Activated T-cell treated with anti-CD3 and anti-CD28 coated beads for 48 hours (primary cell): ENCODE results near the gene ARHGAP42.
"Not testable (repeated sequence)": the region's sequence is repeated elsewhere in the genome, so short reads cannot be mapped to it uniquely, and the experiment has no call there.

Experiments
- DNase-seq: peaks from one replicate; pipeline ENCODE4 v3.0.0-alpha.2; 2020; ENCODE audit warnings: low read depth

ARHGAP42 gene

DNA sequence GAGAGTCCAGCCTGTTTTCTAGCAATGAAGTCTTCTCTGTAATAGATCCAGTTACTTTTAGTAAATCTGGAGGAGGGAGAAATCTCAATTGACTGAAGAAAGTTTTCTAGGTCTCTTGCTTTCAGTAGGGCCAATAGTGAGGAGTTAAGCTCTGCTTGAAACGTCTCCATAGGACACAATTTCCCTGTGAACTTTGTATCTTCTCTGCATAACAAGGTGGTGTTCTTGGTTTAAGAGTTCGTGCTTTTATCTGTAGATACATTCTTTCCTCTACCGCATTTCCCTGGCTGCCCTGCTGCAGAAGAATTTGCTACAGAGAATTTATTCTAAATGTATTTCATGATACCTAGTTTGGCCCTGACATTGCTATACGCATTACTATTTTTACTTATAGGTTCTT lies 183.1 kb downstream of the ARHGAP42 start:
- no peak for DNase-seq

DNA sequence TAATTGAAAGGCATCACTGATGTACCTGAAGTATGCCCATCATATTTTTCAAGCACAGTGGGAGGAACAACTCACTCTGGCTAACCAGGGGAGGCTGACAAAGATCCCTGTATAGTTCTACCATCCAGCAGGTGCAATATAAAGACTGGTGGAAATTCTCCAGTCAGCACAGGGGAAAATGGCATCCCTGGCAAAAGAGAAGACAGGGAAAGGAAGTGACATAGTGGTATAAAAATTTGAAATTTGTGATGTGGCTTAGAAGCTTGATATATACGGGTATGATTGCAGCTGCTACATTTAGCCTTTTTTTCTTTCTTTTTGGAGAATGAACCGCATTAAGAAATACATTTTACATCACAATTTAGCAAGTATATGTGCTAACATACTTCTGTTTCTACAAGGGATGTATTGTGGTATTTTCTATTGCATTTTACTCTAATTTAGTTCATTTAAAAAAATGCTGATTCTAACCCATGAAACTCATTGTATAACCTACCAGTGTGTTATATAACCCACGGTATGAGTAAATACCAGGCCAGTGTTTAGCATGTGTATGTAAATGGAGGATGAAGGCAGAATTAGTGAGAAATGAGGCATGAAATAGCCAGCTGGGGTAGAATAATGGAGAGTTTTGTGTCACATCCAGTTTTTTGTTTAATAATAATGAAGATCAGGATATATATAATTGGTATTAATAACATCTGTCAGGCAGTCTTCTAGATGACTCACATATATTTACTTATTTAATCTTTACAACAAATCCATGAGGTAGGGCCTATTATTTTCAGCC lies 186.1 kb downstream of the ARHGAP42 start:
- no peak for DNase-seq

- DNase-seq: no peak
These were observed 187.1 kb downstream of the ARHGAP42 start for GRCh38 chr11:100874203-100874602.

GRCh38 chr11:100875521-100875869 lies 188.4 kb downstream of the ARHGAP42 start:
- no peak for DNase-seq

DNA sequence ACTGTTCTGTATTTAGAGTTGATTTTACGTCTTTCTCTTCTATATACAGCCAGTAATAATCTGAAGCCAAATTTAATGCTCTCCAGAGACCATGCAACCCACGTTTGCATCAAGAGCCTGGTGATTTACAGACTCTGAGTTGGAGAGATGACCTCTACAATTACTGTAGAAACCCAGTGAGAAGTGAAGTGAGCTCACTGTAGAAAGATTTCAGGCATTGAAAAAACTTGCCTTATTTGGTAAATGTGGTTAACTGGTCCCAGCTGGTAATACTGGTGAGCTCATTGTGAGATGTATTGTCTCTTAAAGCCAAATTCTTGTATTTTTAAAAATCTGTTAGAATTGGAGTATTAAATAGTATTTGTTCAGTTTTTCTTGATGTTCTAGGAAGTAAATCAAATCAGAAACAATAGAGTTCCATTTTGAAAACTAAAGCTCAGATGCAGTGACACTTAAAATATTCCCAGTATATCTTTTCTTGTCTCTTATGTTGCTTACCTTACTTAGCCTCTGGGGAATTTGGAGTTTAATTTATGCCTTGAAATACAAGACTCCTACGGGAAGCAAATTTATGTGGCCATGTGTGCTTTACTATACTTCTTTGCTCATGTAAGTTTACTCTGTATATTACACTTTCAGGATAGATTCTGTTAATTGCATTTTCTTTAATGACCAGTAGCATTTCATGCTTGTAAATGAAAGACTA lies 189.9 kb downstream of the ARHGAP42 start:
- no peak for DNase-seq

DNA sequence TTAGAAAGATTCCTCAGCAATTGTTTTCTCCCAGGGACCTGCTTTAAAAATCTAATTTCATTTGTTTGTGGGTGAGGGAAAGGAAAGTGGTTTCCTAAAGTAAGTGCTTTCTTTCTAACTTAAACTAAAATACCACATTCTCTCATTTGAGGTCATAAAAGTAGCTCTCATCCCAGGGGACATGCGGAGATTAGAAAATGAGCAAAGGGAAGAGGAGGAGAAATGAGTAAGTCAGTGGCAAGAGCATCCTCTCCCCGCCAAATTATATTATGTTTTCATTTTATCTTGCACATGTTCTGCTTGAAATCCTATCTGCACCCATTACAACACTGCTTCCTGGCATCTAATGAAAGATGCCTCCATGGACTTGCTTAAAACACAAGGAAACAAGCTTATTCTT lies 191.4 kb downstream of the ARHGAP42 start:
- DNase-seq: no peak

DNA sequence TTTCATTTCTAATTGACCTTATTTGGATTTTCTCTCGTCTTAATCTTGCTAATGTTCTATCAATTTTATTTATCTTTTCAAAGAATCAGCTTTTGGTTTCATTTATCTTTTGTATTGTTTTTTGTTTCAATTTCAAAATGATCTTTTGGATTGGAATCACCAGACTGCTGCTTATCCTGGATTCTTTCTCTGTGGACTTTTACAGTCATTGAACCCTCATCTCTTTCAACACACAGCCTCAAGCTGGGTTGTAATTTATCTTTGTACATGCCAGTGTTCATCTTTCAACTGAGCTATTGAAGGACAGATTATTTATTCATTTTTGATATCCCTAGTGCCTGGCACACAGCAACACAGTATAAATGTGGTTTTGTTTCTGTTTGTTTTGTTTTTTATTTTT lies 195.9 kb downstream of the ARHGAP42 start:
- DNase-seq: no peak

- no peak for DNase-seq
These were observed 196.7 kb downstream of the ARHGAP42 start for GRCh38 chr11:100883830-100884229.

DNA sequence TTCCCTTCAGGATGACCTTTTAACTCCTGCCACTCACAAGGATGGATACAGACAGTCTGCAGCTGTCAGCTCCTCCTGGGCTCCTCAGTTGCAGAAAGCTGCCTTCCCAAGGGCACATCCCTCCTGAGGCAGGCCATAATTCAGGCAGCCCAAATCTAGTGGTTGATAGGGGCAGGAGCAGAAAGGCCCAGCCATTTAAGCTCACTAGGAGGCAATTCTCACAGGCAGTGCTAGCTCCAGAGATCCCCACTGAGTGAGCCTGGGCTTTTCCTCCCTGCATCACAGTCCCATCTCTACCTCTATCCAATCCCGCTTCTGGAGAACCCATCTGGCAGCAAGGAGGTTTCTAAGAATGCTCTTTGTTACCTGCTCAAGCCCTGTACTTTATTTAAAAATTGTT lies 200.6 kb downstream of the ARHGAP42 start:
- DNase-seq: no peak

DNA sequence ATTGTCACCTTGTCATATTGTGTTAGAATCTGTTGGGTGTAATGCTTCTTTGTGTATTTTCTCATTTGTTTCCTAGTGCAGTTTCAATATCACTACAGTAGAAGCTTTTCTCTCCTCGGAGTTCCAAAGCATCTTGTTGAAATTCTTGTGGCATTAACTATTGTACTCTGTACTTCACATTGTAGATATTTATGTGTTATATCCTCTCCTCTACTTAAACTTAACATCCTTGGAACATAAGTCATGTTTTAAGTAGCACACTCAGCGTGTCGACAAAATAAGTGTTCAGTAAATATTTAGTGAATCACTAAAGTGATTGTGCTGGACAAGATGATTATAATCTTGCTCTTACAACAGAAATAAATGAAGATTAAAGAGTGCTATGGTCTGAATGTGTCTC lies 201.7 kb downstream of the ARHGAP42 start:
- no peak for DNase-seq

DNA sequence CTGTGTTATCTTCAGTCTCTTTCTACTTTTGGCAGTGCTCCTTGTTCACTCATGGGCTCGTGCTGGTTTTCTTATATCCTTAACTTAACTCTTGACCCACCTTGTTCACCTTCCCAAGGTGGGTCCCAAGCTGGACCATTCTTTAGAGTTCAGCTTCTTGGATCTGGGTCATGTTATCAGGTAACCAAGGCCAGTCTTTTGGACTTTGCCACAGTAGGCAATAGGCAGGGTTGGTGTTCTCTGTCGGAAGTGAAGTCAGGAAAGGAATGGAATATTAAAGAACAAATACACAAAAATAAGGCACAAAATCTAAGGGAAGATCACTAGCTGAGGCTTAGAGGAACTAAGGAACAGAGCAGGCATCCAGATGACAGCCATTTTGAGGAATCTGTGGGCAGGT lies 202.7 kb downstream of the ARHGAP42 start:
- no peak for DNase-seq

DNA sequence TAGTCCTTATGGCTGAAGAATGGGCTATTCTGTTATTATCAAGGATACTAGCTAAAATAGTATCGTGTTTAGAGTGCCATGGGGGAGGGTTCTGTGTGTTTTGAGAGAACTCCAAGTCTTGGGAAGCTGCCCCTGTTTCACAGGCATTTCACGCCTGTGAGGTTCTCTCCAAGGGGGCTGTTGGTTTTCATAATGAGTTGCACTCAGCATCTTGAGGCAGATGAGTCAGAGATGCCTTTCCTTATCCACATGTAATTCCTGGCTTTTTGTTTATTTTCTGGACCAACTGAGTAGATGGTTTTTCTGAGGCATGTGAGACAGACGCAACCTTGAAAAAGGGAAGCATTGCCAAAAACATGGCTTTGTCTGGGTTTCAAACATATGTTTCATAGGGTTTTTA lies 203.7 kb downstream of the ARHGAP42 start:
- no peak for DNase-seq

GRCh38 chr11:100892886-100893285 lies 205.8 kb downstream of the ARHGAP42 start:
- no peak for DNase-seq

- DNase-seq: no peak
These were observed 208.4 kb downstream of the ARHGAP42 start for GRCh38 chr11:100895449-100895848.

- not testable (repeated sequence) for DNase-seq
These were observed 208.9 kb downstream of the ARHGAP42 start for GRCh38 chr11:100895976-100896375.

- DNase-seq: not testable (repeated sequence)
These were observed 214.4 kb downstream of the ARHGAP42 start for GRCh38 chr11:100901471-100901870.

GRCh38 chr11:100902454-100903141 lies 215.5 kb downstream of the ARHGAP42 start:
- no peak for DNase-seq

DNA sequence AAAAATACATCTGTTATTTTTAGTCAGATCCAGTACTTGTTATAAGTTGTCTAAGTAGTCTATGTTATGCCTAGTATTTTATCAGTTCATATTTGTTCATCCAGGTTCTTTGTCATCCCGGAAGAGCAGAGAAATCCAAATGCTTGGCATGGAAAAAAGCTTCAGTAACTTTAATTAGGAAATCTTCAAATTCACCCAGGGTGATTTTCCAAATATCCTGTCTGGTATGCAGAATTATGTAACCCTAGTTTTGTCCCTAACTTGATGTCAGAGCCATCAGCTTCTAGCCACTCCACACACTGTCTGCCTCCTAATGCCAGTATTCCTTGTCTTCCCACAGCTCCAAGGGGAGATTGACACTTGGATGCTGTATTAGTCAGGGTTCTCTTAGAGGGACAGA lies 216.2 kb downstream of the ARHGAP42 start:
- DNase-seq: no peak

- no peak for DNase-seq
These were observed 218.6 kb downstream of the ARHGAP42 start for GRCh38 chr11:100905684-100906083.

DNA sequence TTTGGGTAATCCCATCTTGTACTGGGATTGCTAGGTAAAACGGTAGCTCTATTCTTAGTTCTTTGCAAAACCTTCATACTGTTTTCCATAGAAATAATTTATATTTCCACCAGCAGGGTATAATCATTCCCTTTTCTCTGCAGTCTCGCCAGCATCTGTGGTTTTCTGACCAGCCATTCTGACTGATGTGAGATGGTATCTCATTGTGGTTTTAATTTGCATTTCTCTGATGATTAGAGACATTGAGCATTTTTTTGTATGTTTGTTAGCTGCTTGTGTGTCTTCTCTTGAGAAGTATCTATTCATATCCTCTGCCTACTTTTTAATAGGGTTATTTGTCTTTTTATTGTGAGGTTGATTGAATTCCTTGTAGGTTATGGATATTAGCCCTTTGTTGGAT lies 221.7 kb downstream of the ARHGAP42 start:
- no peak for DNase-seq

GRCh38 chr11:100910808-100911207 lies 223.7 kb downstream of the ARHGAP42 start:
- no peak for DNase-seq

DNA sequence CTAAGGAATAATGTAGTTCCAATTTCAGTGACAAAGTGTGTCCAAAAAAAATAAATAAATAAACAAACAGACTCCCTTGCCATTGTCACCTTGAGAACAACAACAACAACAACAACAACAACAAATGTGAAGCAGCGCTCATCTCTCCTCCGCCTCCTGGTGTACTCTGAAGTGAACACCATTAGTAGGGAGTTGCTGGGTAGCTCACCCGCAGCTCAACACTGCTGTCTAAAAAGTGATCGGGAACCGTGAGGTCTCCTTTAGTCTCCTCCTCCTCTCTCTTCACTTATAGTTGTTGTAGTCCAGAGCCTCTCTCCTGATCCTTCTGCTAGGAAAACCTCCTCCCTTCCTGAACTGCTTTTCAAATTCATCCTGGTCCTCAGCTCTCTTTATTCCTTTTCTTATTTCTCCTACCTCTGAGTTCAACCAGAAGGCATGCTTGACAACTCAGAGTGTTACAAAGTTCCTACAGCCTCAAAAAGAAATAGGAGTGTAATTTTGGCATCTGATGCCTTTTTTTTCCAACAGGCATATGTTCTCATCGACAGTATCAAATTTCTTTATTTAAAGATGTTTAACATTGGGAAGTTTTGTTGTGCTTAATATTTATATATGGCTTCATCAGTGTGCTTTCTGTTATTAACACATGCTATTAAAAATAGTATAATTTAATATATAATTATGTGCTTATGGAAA lies 227.5 kb downstream of the ARHGAP42 start:
- no peak for DNase-seq
